Stomach (tissue), 9 donors: ENCODE data around the gene C22orf23. TPM values are rescaled to one million over a fixed set of nuclear protein-coding genes. Genes with fewer than 3 reads are reported as not detected.

Experiments
- DNase-seq, 2 donors: peaks; one replicate each; pipeline versions ENCODE4 v3.0.0 to v3.0.0-alpha.2; 2013 to 2019
- H3K27ac ChIP-seq, 5 donors: fragments of 200-600 bp in 4 of 5; sonication (generic) in 4 of 5; one replicate each; pipeline ENCODE4 v1.5.1; 2013 to 2019; ENCODE audit warnings: mild to moderate bottlenecking in 1 of 5, moderate library complexity in 1 of 5
- H3K27me3 ChIP-seq, 3 donors: fragments of 200-600 bp; sonication (generic); one replicate each; pipeline ENCODE4 v1.5.1; 2017 to 2019; ENCODE audit warnings: mixed run types in 1 of 3
- H3K36me3 ChIP-seq, 4 donors: fragments of 200-600 bp; sonication (generic); 1 replicate in 3 of 4; 2 replicates in 1 of 4; pipeline ENCODE4 v1.5.1; 2016 to 2019
- H3K4me1 ChIP-seq, 4 donors: fragments of 200-600 bp; sonication (generic); one replicate each; pipeline ENCODE4 v1.5.1; 2016 to 2019
- H3K4me3 ChIP-seq, 4 donors: fragments of 200-600 bp; sonication (generic) in 3 of 4; one replicate each; pipeline ENCODE4 v1.5.1; 2016 to 2019; ENCODE audit warnings: mild to moderate bottlenecking in 1 of 4
- H3K9me3 ChIP-seq, 4 donors: fragments of 200-600 bp; sonication (generic); one replicate each; pipeline ENCODE4 v1.5.1; 2016 to 2019
- CTCF ChIP-seq, 7 experiments: fragments of 450-650 bp in 4 of 7; fragments of 200-600 bp in 3 of 7; sonication (generic) in 3 of 7; IDR thresholded peaks; one replicate each; pipeline ENCODE4 v1.5.1; 2016 to 2019; ENCODE audit warnings: antibody characterized with exemption in 7 of 7, control low read depth in 2 of 7, mild to moderate bottlenecking in 1 of 7
- EP300 ChIP-seq: sonication (generic); formaldehyde crosslinking; IDR thresholded peaks from one replicate; pipeline ENCODE4 v1.6.1; 2017; ENCODE audit warnings: antibody characterized with exemption
- POLR2A ChIP-seq, 4 donors: fragments of 450-650 bp; IDR thresholded peaks; one replicate each; pipeline ENCODE4 v1.6.1; 2016; ENCODE audit warnings: antibody characterized with exemption in 4 of 4, control low read depth in 2 of 4, mild to moderate bottlenecking in 1 of 4, moderate library complexity in 1 of 4
- POLR2AphosphoS5 ChIP-seq, 3 donors: sonication (generic); formaldehyde crosslinking; IDR thresholded peaks; one replicate each; pipeline ENCODE4 v1.6.1; 2016; ENCODE audit warnings: antibody characterized with exemption in 3 of 3
- WGBS, 5 donors: extraction: QIAGEN DNeasy Blood & Tissue Kit in 3 of 5; methylation state at CpG; one replicate each; pipeline versions ENCODE4 v1.1.5 to v1.1.7; 2013 to 2018; 5-methylcytosine and 5-hydroxymethylcytosine counted together
- intact Hi-C: fragments of 100-400 bp; cut with DNase I; formaldehyde crosslinking; loops from one replicate; pipeline ENCODE4 v1.15.1; 2023; ENCODE audit warnings: low total_unique reads
- polyA plus RNA-seq, 3 donors: library from polyadenylated mRNA; stranded (reverse); fragments of 200-250 nt; gene quantifications; one replicate each; pipeline ENCODE4 v1.2.3, GENCODE V29; 2013
- total RNA-seq, 5 donors: library from RNA; depleted of rRNA; stranded (reverse); fragments of >200 nt; gene quantifications; one replicate each; pipeline versions ENCODE4 v1.1.0 to v1.2.3, GENCODE V29; 2014 to 2016
- donor health status: healthy with polysubstance abuse.
- donor health status: Bipolar disorder and iron deficiency.
- donor health status: healthy.

C22orf23 gene
- total and polyA plus RNA-seq, 8 donors: 0.18 to 1.2 (median 0.31) TPM; not detected in 5

- peaks cover 38 to 65% (median 64%) of the 10 kb centered on the region in 4 donors for H3K36me3 ChIP-seq
- DNase-seq: no peak
- no peak overlapping the region for H3K27ac ChIP-seq
- no peaks in the 10 kb centered on the region for H3K27me3 ChIP-seq
- WGBS, 5 donors: 71 to 81% (median 76%) methylated on average over 7 of the region's 7 CpGs
- peaks cover 9 to 49% (median 33%) of the 10 kb centered on the region in 4 donors for H3K4me1 ChIP-seq
- no peaks in the 10 kb centered on the region for H3K9me3 ChIP-seq
- intact Hi-C loops: no loop called here
- TF ChIP-seq CTCF (IDR thresholded peaks at IDR 0.05): no peak
- no peak for TF ChIP-seq POLR2A (IDR thresholded peaks at IDR 0.05)
- TF ChIP-seq POLR2AphosphoS5 (IDR thresholded peaks at IDR 0.05): no peak
- no peak for TF ChIP-seq EP300
- no peak overlapping the region for H3K4me3 ChIP-seq
Measured at GRCh38 chr22:37913233-37913721, 40.1 kb downstream of the C22orf23 start.

GRCh38 chr22:37912171-37912570 lies 41.2 kb downstream of the C22orf23 start:
- H3K4me3 ChIP-seq: no peak overlapping the region
- H3K4me1 ChIP-seq: peaks cover 13 to 60% (median 44%) of the 10 kb centered on the region in 4 donors
- WGBS, 5 donors: 80 to 94% (median 86%) methylated on average over 8 of the region's 8 CpGs
- DNase-seq: no peak
- peak overlapping the region in 2 of 5 donors; percentile 93 to 96 for H3K27ac ChIP-seq
- intact Hi-C loops: no loop called here
- H3K9me3 ChIP-seq: no peaks in the 10 kb centered on the region
- no peaks in the 10 kb centered on the region for H3K27me3 ChIP-seq
- H3K36me3 ChIP-seq: peaks cover 27 to 54% (median 53%) of the 10 kb centered on the region in 4 donors
- TF ChIP-seq POLR2A (IDR thresholded peaks at IDR 0.05): no peak
- TF ChIP-seq POLR2AphosphoS5 (IDR thresholded peaks at IDR 0.05): no peak
- no peak for TF ChIP-seq EP300
- TF ChIP-seq CTCF (IDR thresholded peaks at IDR 0.05): no peak

- H3K4me1 ChIP-seq: peaks cover 16 to 64% (median 49%) of the 10 kb centered on the region in 4 donors
- no peaks in the 10 kb centered on the region for H3K27me3 ChIP-seq
- H3K36me3 ChIP-seq: peaks cover 25 to 49% (median 48%) of the 10 kb centered on the region in 4 donors
- no peak overlapping the region for H3K4me3 ChIP-seq
- no peak for DNase-seq
- TF ChIP-seq EP300 (no peak), CTCF (IDR thresholded peaks at IDR 0.05) (no peak), POLR2AphosphoS5 (IDR thresholded peaks at IDR 0.05) (no peak), POLR2A (IDR thresholded peaks at IDR 0.05) (no peak)
- intact Hi-C loops: no loop called here
- H3K9me3 ChIP-seq: no peaks in the 10 kb centered on the region
- H3K27ac ChIP-seq: peak overlapping the region in 4 of 5 donors; percentile 58 to 96 (median 83)
- 65 to 76% (median 69%) methylated on average over 7 to 8 of the region's 8 CpGs for WGBS, 5 donors
Measured at GRCh38 chr22:37911697-37912096, 41.7 kb downstream of the C22orf23 start.

- Histone ChIP-seq H3K27me3 (no peaks in the 10 kb centered on the region), H3K27ac (peak overlapping the region; percentile 55 to 96 (median 73)), H3K4me1 (peaks cover 16 to 65% (median 50%) of the 10 kb centered on the region in 4 donors), H3K36me3 (peaks cover 19 to 43% (median 42%) of the 10 kb centered on the region in 4 donors), H3K9me3 (no peaks in the 10 kb centered on the region), H3K4me3 (peak overlapping the region in 1 of 4 donors; percentile 9)
- peak in 1 of 2 donors; percentile 58 for DNase-seq
- WGBS, 5 donors: 40 to 67% (median 46%) methylated on average over 11 to 15 of the region's 15 CpGs
- intact Hi-C loops: no loop called here
- TF ChIP-seq CTCF (IDR thresholded peaks at IDR 0.05): no peak
- no peak for TF ChIP-seq POLR2AphosphoS5 (IDR thresholded peaks at IDR 0.05)
- TF ChIP-seq EP300: no peak
- TF ChIP-seq POLR2A (IDR thresholded peaks at IDR 0.05): no peak
Measured at GRCh38 chr22:37910890-37911672, 42.3 kb downstream of the C22orf23 start.
